Left lung (tissue), 10 donors: Measurements from ENCODE around the gene PF4V1. TPM values are rescaled to one million over a fixed set of nuclear protein-coding genes. Genes with fewer than 3 reads are reported as not detected.
"Not testable (repeated sequence)": the region's sequence is repeated elsewhere in the genome, so short reads cannot be mapped to it uniquely, and the experiment has no call there.

Source experiments
- ATAC-seq: fragments of 200-7000 bp; cut with Tn5 transposase; one replicate; pipeline ENCODE4 v1.9.1; 2020; ENCODE audit warnings: moderate library complexity
- DNase-seq, 4 donors: peaks; one replicate each; pipeline ENCODE4 v3.0.0-alpha.2; 2013 to 2020
- H3K27ac ChIP-seq, 2 donors: fragments of 200-600 bp; sonication (generic) in 1 of 2; one replicate each; pipeline versions ENCODE4 v1.5.0 to v1.8.0; 2020 to 2021
- H3K27me3 ChIP-seq, 2 donors: fragments of 200-600 bp; sonication (generic) in 1 of 2; one replicate each; pipeline versions ENCODE4 v1.5.0 to v1.8.0; 2020 to 2021
- H3K36me3 ChIP-seq, 2 donors: fragments of 200-600 bp; sonication (generic) in 1 of 2; one replicate each; pipeline versions ENCODE4 v1.5.0 to v1.8.0; 2020 to 2021
- H3K4me1 ChIP-seq, 2 donors: fragments of 200-600 bp; one replicate each; pipeline ENCODE4 v1.8.0; 2021
- H3K4me3 ChIP-seq, 2 donors: fragments of 200-600 bp; sonication (generic) in 1 of 2; one replicate each; pipeline versions ENCODE4 v1.5.0 to v1.8.0; 2020 to 2021; ENCODE audit warnings: mild to moderate bottlenecking in 1 of 2
- H3K9me3 ChIP-seq, 2 donors: fragments of 200-600 bp; sonication (generic) in 1 of 2; one replicate each; pipeline versions ENCODE4 v1.5.0 to v1.8.0; 2020 to 2021
- intact Hi-C, 2 donors: fragments of 100-400 bp; cut with DNase I; formaldehyde crosslinking; loops; one replicate each; pipeline versions ENCODE4 v1.11.2 to v1.14.2; 2022
- polyA plus RNA-seq, 6 donors: library from polyadenylated mRNA; unstranded; fragments of 120-200 nt; gene quantifications; one replicate each; pipeline ENCODE4 v1.2.1, GENCODE V29; 2013; ENCODE audit not compliant: insufficient read length in 6 of 6
- total RNA-seq, 2 donors: library from RNA; stranded (reverse); fragmentation: NEBNext Ultra II Directional; extraction: Animal tissue kit (Norgen Biotek cat#: 25700); gene quantifications; one replicate each; pipeline ENCODE4 v1.2.1, GENCODE V29; 2021
- TF ChIP-seq, protein P1 (sequence below), 2 donors: fragments of 200-600 bp; sonication (generic) in 1 of 2; IDR thresholded peaks; one replicate each; pipeline versions ENCODE4 v1.5.0 to v1.8.0; 2021; ENCODE audit warnings: antibody characterized with exemption in 2 of 2
- donor health status: DM: no; HTN: yes; CAD: no.
- donor health status: DM: no; HTN: no; CAD: no.

The PF4V1 gene
- total and polyA plus RNA-seq, 8 donors = 0.53 to 1.0 (median 0.90) TPM; not detected in 5

DNA sequence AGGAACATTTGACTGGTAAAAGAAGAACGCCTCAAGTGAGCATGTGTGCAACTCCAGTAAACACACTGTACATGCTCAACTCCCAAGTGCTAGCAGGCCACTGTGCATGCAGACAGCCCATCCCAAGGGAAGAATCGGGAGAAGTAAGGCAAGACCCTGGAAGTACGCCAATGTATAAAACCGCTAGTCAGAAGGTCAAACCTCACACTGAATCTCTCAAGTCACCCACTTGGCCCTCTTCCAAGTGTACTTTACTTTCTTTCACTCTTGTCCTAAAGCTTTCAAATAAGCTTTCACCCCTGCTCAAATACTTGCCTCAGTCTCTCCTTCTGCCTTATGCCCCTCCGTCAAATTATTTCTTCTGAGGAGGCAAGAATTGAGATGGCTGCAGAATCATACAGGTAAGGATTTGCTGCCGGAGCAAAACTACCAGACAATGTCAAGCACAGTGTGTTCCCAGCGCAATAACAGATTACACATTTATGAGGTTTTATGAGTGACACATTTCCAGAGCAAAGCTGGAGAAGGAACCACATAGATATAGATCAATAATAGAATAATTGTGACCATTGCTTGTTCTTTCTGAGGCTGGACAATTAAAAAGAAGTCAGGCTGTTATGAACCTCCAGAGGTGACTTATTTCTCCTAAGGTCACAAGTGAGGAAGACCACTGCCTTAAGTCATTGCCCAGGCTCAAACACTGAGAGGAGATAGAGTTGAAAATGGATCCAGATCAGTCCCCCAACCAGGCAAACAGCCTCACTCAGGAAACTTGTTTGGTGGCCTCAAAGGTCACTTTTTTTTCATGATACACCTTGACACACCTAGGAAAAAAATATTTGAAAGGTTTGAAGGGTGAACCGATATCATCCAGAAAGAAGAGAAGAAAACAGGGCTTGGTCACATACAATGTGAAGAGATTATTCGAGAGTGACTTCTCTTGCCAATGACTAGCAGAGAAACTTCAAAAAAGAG is 42.4 kb downstream of the PF4V1 start:
- Histone ChIP-seq H3K27me3 (no peaks in the 10 kb centered on the region), H3K4me1 (peaks cover 7 to 21% of the 10 kb centered on the region in 2 donors), H3K9me3 (no peaks in the 10 kb centered on the region), H3K4me3 (no peak overlapping the region), H3K36me3 (no peaks in the 10 kb centered on the region), H3K27ac (no peak overlapping the region)
- no peak for ATAC-seq
- intact Hi-C loops = no loop called here
- DNase-seq = no peak
- TF ChIP-seq, protein P1, sequence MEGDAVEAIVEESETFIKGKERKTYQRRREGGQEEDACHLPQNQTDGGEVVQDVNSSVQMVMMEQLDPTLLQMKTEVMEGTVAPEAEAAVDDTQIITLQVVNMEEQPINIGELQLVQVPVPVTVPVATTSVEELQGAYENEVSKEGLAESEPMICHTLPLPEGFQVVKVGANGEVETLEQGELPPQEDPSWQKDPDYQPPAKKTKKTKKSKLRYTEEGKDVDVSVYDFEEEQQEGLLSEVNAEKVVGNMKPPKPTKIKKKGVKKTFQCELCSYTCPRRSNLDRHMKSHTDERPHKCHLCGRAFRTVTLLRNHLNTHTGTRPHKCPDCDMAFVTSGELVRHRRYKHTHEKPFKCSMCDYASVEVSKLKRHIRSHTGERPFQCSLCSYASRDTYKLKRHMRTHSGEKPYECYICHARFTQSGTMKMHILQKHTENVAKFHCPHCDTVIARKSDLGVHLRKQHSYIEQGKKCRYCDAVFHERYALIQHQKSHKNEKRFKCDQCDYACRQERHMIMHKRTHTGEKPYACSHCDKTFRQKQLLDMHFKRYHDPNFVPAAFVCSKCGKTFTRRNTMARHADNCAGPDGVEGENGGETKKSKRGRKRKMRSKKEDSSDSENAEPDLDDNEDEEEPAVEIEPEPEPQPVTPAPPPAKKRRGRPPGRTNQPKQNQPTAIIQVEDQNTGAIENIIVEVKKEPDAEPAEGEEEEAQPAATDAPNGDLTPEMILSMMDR (IDR thresholded peaks at IDR 0.05) = no peak

DNA sequence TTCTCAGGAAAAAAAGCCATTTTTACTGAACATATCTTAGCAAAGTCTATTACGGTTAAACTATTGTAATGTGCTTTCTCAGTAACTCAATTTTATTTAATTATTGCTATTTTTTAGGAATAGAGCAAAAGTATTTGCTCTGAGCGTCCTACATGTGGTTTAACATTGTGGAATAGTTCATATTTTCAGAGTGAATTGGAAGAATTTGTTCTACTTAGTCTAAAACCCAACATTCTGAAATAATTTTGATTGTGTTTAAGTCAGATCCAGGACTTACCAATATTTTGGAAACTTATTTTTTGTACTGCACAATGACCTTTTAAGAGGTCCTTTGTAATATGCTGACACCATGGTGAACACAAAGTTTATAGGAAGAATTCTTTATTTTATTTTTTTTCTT is 43.3 kb downstream of the PF4V1 start:
- no peak overlapping the region for H3K4me3 ChIP-seq
- H3K4me1 ChIP-seq = peaks cover 7 to 17% of the 10 kb centered on the region in 2 donors
- ATAC-seq (no peak), DNase-seq (no peak)
- no peaks in the 10 kb centered on the region for H3K27me3 ChIP-seq
- intact Hi-C loops = no loop called here
- no peaks in the 10 kb centered on the region for H3K9me3 ChIP-seq
- TF ChIP-seq, protein P1 (IDR thresholded peaks at IDR 0.05) = no peak
- H3K27ac ChIP-seq = no peak overlapping the region
- no peaks in the 10 kb centered on the region for H3K36me3 ChIP-seq

DNA sequence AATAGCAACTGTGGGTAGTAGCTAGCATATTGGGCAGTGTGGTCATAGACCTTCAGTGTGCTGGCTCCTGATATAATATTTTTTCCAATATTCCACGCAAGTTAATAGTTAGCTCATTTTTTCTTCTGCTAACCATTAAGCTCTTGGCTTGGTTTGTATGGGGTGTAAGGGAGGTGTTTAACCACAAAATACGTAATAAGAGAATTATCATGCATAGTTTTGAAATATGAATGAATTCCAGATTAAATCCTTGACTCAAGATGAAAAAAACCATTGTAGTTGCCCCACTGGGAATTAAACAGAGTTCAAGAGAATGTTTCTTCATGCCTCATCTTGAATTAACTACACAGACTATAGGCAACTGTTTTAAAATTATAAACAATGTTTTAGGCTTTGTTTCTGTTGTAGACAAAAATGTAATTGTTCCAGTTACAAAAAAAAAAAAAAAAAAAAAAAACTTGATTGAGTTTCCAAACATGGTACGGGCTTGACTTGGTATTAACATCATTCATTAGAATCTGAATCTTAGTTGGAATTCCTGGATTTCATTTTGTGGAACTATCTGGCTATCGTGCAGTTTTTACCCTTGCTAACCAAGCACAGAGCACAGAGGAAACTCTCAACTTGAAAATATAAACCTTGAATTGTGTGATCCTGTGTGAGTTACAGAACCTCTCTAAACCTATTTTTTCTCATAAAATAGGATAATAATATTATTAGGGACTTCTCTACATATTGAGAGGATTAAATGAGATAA is 44.5 kb downstream of the PF4V1 start:
- TF ChIP-seq, protein P1 (IDR thresholded peaks at IDR 0.05) = no peak
- Histone ChIP-seq H3K36me3 (no peaks in the 10 kb centered on the region), H3K27ac (no peak overlapping the region), H3K4me1 (peaks cover 1 to 5% of the 10 kb centered on the region in 2 donors), H3K9me3 (no peaks in the 10 kb centered on the region), H3K4me3 (no peak overlapping the region), H3K27me3 (no peaks in the 10 kb centered on the region)
- intact Hi-C loops = no loop called here
- peak; percentile 35 for ATAC-seq
- no peak for DNase-seq

DNA sequence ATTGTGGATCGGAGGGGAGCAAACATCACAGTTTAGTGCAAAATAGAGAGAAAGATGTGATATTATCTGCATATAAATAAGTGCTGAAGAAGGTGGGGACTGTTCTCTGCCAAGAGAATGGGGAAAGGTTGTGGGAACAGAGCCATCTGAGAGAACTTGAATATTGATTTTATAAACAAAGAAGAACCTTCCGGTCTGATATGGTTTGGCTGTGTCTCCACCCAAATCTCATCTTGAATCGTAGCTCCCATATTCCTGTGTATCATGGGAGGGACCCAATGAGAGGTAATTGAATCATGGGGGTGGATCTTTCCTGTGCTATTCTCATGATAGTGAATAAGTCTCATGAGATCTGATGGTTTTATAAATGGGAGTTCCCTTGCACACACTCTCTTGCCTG is 46.2 kb downstream of the PF4V1 start:
- H3K36me3 ChIP-seq, H3K4me3 ChIP-seq, H3K27me3 ChIP-seq, intact Hi-C loops, DNase-seq, H3K4me1 ChIP-seq, ATAC-seq, H3K27ac ChIP-seq, H3K9me3 ChIP-seq: not testable (repeated sequence)

DNA sequence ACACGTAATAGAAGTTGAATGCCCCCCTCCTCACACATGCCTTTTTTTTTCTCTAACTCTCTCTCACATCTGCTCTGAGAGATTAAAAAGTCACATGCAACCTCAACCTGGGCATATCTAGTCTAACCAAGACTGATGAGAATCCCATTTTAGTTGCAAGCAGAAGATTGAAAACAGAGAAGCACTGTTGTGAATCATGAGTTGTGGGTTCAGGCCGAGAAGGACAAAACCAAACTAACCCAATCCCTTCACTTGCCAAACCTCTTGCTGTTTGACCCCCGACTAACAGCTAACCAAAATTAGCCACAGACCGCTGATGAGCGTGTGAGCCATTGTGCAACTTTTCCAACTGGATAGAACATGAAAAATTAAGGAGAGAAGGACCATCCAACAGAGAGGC is 47.9 kb downstream of the PF4V1 start:
- H3K4me3 ChIP-seq = no peak overlapping the region
- DNase-seq (peak in 1 of 4 donors; percentile 37), ATAC-seq (peak; percentile 30)
- H3K36me3 ChIP-seq = no peaks in the 10 kb centered on the region
- no peaks in the 10 kb centered on the region for H3K27me3 ChIP-seq
- no peak overlapping the region for H3K27ac ChIP-seq
- TF ChIP-seq, protein P1 (IDR thresholded peaks at IDR 0.05) = no peak
- intact Hi-C loops = no loop called here
- no peaks in the 10 kb centered on the region for H3K4me1 ChIP-seq
- H3K9me3 ChIP-seq = no peaks in the 10 kb centered on the region
